ENCODE data around the gene FOXN4.

The FOXN4 gene

DNA sequence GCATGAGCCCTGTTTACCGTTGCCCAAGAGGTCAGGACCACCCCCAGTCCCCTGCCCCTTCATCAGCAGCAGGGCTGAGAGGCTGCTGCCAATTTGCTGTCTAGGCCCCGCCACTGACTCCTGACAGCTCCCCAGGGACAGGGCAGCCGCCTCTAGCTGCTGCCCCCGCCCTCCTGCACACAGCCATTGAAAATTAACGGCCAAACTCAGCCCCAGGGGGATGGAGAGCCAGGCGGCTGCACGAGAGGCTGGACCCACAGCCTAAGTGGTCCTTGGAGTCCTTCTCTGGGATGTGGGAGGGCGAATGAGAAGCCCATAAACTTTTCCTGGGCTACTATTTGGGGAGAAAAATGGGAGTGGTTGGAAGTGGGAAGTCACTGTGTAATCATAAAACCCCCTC, 4.6 kb downstream of the FOXN4 start:
- DNase-seq, result no peak

DNA sequence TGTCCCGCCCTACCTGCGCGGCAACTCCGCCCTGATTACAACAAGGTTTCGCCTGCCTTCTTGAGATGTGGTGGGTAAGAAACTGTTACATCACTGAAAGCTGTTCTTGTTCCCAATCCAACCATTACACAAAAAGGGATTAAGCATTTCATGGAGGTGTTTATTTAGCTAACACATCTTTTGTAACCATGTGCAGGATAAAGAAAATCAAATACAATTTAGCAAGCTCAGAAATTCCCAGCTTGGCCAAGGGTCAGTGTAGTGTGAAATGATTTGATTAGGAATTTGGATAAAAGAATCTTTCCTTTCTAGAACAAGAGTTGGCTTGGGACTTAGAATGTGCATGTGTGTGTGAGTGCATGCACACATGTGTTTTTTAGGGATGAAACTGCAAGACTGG, 6.3 kb downstream of the FOXN4 start:
- DNase-seq, result no peak

DNA sequence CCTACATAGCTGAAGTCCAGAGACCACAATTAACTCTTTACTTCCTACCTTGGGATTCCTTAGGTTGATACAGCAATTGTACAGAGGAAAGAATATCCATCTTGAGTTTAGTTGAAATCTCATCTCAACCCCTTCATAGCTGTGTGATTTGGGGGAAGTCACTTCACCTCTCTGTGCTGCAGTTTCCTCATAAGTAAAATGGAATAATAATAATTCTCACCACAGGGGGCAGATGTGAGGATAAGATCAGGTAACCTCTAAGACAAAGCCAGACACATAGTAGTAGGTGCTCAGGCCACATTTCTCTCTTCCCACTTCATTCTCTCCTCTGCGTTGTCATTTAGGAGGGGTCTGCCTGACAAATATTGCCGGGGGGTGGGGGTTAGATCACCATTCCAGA, 6.7 kb downstream of the FOXN4 start:
- DNase-seq, result no peak

DNA sequence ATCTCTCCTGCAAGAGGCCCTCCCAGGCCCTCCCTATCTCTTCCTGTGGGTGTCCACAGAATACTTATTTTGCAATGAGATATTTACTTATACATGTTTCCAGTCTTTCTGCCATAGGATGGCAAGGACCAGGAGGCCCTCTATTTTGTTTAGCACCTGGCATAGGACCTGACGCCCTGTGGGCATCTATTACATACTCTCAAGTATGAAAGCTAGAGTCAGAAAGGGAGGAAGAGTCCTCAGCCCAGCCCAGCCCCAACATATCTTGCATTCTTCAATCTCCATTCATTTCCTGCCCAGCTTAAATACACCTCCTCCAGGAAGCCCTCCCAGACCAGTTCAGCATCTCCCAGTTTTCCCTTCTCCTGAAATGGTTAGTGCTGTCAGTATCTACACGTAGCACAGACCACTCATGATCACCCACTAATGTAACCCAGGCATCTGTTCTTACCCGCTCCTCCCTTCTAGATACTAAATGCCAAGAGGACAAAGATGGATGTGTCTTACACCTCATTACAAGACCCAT, 7.4 kb downstream of the FOXN4 start:
- no peak for DNase-seq

DNA sequence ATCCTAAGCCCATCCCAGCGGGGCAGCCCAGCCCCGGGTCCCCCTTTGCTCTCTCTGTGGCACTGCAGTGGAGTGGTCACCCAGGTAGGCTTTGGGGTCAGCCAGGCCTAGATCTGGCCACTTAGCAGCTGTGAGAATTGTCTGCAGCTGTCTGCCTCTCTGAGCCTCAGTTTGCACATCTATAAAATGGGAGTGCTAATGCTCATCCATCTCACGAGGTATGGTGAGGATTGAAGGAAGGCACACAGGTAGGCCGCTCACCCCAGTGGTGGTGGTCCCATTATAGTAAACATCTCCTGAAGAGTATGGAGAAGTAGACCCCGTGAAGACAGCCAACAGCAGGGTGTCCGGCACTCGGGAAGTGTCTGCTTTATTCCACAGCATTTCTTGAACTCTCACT, 9.2 kb downstream of the FOXN4 start:
- no peak for DNase-seq

DNA sequence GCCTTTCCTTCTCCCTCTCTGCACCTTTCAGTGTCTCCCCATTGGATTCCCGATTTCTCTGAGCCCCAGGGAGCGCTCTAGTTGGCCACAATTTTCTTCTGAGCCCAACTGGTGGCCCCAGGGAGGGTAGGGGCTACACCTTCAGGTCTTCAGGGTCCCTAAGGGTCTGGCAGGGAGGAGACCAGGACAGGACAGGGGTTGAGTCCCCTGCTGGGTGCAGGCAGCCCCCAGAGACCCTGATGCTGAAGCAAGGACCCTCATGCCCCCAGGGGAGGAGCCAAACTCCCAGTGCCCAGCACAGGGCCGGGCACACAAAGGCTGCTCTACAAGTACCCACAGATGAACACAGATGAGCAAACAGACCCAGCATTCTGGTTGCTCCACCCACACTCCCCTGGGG, 12.7 kb downstream of the FOXN4 start:
- DNase-seq, result no peak

DNA sequence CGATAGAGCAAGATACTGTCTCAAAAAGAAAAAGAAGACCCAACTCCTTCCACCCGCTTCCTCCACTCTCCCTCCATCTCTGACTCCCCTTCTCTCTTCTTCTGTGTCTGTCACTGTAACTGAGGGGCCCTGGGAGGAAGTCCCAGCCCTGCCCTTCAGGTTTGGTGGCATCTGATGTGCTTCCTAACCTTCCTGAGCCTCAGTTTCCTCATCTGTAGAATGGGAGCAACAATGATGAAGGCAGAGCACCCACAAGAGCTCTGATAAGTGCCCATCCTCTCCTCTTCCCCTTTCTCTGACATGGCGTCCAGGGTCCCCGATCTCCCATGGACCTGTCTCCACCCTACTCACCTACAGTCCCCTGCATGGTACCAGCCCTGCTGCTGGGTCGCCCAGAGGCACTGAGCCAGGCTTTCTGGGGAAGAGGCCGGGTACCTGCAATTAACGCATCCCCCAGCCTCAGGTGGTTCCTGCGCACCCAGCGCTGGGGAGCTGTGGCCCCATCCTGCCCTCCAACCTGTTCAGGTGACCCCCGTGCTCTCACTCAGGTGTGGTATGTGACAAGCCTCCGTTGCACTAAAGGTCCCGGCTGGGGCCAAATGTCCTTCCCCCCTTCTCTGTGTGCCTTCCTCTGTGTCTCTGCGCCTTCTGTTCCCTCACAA, 13.2 kb downstream of the FOXN4 start:
- no peak for DNase-seq

DNA sequence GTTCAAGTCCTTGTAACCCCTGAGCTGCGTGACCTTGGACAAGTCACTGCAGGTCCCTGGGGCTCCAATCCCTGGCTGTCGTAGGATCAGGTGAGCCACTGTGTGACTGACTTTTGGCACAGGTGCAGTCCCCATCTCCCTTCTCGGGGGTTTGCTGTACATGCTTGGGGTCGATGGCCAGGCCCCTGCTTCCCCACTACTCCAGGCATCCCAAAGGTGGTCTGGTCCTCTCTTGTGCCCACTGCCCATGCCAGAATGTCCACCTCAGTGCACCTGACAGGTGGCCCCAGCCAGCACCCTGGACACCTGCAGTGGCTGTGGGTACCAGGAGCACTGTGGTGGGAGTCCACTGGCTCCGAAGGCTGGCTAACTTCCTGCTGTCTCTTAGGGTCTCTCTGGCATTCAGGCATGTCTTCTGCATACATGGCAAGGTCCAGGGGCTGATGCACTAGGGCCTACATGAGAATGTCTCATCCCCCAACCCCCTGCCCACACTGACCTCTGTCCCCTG, 14.7 kb downstream of the FOXN4 start:
- DNase-seq, result no peak

DNA sequence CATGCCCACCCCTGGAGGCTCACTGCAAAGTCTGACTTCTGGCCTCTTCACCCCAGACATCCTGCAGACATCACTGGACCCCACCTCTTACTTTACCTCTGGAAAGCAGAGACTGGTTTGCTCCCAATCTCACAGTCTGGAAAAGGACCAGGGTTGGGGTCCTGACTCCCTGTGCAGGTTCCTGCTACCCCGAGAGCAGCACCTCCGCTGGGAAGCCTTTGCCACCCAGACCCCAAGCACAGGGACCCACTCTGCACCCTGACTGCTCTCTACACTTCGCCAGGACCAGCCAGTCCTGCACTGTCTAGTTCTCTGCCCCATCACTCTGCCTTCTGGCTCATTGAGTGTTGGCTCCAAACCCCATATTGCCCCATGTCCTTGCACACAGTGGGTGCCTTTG, 16.0 kb downstream of the FOXN4 start:
- no peak for DNase-seq

DNA sequence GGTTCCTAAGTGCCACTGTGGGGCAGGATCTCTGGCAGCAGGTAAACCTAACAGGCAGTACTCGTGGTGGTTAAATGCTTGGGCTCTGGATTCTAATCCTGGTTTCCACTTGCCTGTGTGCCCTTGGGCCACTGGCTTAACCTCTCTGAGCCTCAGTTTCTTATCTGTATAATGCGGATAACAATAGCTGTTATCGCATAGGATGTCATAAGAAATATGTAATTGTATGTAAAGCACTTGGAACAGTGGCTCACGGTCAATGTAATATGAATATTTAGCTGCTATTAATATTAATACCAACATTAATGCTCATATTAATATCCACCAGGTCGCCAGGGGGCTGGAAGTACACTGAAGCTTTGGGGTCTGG, 16.8 kb downstream of the FOXN4 start:
- DNase-seq, result no peak

DNA sequence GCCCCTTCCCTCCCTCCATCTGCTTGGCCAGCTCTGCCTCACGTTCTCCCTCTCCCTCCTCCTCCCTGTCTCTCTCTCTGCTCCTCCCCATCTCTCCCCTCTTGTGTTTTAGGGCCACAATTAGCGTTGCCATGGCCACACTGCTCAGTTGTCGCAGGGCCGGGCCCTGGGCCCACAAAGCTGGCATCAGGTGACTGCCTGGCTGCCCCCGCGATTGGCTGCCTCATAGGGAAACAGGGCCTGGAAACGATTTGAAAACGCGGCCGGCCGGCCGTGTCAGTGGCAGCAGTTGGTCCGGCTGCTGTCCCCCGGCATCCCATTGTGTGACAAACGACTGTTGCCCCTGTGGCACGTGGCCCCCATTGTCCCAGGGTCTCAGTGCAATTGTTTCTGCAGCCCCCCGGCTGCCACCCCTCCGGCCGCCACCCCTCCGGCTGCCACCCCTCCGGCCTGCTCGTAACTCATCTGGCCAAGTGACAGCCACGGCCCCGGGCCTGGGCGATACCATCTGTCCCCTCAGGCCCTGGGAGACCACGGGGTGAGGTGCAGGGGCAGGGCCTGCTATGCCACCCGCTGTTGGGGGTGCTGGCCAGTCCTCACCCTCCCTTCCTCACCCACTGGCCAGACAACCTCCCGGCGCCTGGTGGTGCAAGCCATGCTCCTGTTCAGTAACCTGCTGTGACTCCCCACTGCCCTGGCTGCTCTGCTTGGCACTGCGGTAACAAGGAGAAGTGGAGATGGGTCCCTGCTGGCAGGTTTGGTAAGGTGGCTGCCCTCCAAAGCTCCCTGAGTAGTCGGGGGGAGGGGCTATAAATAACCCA, 17.4 kb downstream of the FOXN4 start:
- DNase-seq, result no peak

DNA sequence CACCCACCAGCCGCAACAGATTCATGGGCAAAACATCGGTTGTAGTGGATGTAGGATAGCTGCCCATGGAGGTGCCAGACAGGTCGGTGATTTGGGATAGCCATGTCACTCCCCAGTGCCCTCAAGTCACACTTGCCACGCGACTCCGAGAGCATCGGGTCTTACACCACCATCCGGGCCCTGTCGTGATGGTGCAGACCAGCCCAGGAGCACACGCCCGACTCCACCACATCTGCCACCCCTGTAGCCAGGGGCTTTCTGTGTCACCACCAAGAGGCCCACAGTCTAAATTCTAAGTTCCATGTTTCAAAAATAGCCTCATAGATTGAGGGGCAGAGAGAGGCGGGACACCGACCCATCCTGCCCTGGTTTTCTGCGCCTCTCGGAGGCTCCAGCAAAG, 18.0 kb downstream of the FOXN4 start:
- DNase-seq, result no peak

DNA sequence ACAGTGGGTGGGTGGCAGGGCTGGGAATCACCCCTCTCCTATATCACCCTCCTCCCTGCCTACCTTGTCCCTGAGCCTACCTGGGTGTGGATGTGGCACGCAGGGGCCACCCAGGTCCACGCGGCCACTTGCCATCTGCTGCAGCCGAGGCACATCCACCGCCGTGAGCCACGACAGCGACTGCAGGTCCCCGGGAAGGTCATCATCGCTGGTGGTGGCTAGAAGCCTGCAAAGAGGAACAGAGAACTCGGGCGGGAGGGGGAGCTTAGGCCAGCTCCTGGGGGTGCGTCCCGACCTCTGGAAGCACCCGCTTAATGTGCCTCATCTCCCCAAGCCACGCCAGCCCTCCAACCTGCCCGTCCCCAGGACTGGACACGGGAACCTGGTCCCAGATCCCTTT, 19.0 kb downstream of the FOXN4 start:
- DNase-seq, result no peak

DNA sequence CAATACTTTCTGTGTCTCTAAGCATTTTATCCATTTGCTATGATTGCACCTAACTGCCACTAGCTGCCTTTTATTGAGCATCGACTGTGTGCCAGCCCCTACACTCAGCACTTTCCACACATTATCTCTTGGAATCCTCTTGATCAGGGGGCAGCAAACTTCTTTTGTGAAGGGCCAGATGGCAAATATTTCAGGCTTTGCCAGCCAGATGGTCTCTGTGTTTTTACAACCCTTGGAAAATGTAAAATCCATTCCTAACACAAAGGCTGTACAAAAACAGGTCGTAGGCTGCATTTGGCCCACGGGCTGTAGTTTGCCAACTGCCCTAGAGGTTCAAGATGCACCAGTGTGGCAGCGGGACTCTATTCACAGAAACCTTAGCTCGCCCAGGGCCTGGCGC, 19.5 kb downstream of the FOXN4 start:
- no peak for DNase-seq

DNA sequence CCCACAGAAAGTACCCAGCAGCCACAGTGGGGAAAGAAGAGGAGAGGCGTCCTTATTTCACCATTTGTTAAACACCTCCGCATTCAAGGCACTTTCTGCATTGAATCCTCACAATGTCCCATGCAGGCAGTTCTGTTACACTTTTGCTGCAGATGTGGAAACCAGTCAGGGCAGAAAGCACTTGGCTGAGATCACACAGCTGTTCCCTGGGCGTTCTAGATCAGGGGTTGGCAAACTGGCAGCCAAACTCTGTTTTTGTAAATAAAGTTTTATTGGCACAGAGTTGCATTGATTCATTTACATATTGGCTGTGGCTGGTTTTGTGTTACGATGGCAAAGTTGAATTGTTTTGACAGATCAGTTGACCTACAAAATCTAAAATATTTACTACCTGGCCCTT, 20.1 kb downstream of the FOXN4 start:
- DNase-seq, result no peak

DNA sequence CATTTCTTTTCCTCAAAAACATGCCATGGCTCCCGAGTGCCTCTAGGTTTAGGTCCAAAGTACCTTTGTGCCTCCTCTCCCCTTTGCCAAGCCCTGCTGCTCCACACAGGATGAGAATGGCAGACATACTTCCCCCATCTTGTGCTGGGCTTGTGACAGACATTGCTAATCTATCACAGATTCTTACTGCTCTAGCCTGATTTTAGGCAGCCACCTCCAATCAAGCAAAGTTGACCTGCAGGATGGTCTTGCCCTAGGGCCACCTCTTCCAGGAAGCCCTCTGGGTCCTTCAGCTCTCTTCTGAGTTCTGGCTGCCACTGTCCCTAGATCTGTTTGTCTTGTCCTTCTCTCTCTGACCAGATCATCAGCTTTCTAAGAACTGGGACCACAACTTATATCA, 20.5 kb downstream of the FOXN4 start:
- no peak for DNase-seq

DNA sequence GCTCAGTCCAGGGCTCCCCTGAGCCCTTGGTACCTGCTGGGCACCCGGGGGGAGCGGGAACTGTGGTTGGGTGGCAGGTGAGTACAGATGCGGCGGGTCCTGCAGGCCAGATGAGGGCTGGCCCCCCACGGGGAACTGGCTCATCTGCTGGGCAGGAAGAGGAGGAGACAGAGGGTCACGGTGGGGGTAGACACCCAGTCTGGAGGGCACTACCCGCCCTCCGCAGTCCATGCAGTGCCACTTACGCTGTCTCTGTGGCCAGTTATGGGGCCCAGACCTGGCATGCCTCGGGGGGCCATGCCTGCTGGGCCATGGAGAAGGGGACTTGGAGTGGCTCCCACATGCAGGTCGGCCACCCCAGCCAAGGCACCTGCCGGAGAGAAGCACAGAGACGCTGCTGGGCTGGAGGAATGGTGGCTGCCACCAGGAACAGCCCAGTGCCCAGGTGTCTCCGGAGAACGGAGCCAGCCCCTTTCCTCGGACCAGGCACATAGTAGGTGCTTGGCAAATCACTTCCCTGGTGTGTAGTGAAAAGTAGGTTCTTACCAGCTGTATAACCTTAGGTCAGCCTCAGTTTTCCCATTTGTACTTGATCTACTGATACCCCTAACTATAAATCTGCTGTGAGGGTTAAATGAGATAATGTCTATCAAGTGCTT, 21.1 kb downstream of the FOXN4 start:
- no peak for DNase-seq

DNA sequence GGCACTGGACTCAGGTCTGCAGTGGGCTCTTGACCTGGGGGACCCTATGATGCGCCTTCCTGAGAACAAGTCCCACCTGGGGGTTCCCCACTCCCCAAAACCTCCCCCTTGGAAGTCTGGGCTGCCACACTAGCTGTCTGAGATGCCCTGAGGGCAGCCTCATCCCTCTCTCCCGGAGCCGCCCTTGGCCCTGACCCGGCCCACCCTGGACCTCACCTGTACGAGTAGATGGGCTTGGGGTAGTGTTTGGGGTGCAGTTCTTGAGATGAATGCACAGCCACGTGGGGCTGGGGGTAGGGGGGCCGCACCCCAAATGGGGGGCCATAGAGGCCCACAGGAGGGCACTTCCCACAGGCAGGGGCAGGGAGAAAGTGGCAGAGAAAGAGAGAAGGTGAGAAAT, 21.9 kb downstream of the FOXN4 start:
- DNase-seq, result no peak

DNA sequence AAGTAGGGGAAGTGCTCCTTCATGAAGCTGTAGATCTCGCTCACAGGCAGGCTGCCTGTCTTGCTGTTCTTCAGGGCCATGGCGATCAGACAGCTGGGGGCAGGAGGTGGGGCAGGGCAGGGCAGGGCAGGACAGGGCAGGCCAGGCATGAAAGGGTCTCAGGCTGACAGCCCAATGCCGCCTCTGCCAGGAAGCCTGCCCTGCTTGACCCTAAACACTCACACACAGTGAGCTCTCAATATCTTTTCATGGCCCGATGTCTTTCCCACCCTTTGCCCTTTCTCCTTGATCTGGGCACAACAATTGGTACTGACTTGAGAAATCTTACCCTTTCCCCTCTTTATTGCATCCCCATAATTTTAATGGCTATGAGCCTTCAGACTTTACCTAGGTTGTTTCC, 22.4 kb downstream of the FOXN4 start:
- DNase-seq, result no peak

DNA sequence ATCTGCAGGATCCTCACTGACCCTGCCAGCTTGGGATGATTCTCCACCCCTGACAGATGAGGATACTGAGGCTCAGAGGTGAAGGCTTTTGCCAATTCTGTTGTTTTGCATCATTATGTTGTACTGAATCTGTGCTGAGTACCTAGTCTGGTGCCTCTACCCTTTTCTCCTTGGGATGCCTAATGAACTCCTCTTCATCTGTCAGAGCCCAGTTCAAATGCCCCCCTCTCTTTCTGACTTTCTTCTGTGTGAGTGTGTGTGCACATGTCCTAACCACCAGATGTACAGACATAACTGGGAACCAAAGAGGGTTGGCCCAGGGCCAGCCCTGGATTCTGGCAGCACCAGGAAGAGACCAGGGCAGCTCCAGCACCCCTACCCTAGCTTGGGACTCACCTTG, 22.8 kb downstream of the FOXN4 start:
- no peak for DNase-seq

DNA sequence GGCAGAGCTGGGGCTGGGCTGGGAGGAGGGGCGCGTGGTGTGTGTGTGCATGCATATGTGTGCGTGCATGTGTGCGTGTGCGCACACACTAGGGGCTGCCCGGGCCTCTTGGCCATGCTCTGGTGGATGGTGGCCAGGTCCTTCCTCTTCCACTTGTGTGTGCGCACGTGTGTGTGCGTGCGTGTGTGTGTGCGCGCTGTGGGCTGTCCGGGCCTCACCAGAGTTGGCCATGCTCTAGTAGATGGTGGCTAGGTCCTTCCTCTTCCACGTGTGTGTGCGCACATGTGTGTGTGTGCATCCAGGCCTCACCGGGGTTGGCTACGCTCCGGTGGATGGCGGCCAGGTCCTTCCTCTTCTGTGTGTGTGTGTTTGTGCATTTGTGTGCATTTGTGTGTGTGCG, 24.7 kb downstream of the FOXN4 start:
- no peak for DNase-seq

DNA sequence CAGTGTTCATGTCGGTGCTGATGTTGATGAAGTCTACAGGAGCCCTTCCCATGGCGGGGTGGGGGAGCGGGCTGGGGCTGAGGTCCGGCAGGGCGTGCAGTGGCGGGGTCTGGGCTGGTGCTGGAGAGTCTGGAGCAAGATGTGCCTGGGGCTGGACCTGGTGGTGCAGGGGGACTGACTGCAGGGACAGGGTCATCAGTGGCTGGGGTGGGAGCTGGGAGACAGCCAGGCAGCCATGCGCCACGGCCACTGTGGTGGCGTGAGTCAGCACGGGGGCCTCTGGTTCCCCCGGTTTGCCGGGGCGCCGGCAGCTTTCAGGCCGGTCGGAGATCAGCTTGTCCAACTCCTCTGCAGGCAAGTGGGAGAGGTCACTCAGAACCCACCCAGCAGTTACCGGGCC, 27.6 kb downstream of the FOXN4 start:
- no peak for DNase-seq

DNA sequence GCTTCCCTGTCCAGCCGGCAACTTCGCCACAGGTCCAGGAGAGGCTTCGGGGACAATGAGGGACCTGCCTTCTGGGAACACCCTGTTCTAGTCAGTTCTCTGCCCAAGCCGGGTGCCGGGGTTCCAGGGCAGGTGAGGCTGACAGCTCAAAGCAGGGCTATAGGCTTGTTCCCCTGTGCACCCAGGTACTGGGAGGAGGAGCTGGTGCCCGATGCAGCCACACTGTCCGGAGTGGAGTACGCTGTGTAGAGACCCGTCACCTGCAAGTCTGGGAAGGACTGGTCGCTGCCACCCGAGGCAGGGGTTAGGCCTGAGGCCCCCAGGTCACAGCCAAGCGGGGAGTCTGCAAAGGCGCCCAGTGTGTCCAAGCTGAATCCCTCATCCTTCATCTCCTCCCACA, 29.6 kb downstream of the FOXN4 start:
- no peak for DNase-seq

DNA sequence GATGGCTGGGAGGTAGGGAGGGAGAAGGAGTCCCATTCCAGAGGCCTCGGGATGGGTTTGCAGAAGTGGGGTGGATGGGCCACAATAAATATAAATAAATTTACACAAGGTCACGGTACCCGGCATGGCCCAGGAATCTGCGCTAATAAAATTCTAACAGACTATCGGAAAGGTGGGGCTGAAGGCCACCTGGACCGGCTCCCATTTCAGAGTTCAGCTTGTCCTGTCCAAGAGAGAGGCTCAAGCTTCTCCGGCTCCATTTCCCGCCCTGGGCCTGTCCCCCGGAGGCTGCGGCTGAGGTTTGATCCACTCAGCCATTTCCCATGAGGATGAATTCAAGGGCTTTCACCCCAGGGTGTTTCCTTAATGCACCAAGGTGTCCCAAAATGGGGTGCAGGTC, 30.2 kb downstream of the FOXN4 start:
- DNase-seq, result no peak
